ES-I3 (cell line): ENCODE data around the gene QRFP.

Experiments used
- H3K36me3 ChIP-seq: 2 replicates; pipeline ENCODE4 v1.6.1; 2013; ENCODE audit warnings: mild to moderate bottlenecking, low read length, control low read depth, moderate library complexity; ENCODE audit not compliant: insufficient read depth
- H3K4me1 ChIP-seq: 2 replicates; pipeline ENCODE4 v1.6.1; 2013; ENCODE audit warnings: mild to moderate bottlenecking, control low read depth, low read length; ENCODE audit not compliant: insufficient read depth
- H3K9ac ChIP-seq: 2 replicates; pipeline ENCODE4 v1.6.1; 2013; ENCODE audit warnings: low read depth, mild to moderate bottlenecking, low read length, moderate library complexity
- H3K9me3 ChIP-seq: 2 replicates; pipeline ENCODE4 v1.6.1; 2013; ENCODE audit warnings: mild to moderate bottlenecking, low read length, moderate library complexity; ENCODE audit not compliant: control insufficient read depth, insufficient read depth

The QRFP gene

DNA sequence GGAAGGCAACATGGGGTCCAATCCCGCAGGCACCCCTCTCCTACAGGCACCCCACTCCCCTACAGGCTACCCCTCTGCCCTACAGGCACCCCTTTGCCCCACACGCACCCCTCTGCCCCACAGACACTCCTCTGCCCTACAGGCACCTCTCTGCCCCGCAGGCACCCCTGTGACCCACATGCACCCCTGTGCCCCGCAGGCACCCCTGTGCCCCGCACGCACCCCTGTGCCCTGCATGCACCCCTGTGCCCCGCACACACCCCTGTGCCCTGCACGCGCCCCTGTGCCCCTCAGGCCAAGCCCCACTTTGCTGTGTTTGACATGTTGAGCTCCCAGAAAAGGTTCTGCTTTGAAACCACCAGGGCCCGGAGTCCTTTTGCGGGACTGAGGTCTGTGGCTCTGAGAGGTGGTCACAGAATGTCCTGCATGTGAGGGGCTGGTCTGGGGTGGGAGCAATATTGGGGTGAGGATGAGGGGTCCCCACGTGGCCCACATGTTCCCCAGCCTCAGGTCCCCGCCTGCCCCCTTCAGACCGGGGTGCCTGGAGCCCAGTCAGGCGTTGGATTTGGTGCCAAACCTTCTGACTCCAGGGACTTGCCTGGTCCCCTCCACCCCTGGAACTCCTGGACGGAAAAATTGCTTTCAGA, 616 bp upstream of the QRFP start:
- Histone ChIP-seq H3K36me3 (0 out of 2 replicates have a peak, but pooled peaks cover 2% of the 10 kb centered on the region), H3K9me3 (no peaks in the 10 kb centered on the region), H3K4me1 (no peaks in the 10 kb centered on the region), H3K9ac (no peak overlapping the region)

DNA sequence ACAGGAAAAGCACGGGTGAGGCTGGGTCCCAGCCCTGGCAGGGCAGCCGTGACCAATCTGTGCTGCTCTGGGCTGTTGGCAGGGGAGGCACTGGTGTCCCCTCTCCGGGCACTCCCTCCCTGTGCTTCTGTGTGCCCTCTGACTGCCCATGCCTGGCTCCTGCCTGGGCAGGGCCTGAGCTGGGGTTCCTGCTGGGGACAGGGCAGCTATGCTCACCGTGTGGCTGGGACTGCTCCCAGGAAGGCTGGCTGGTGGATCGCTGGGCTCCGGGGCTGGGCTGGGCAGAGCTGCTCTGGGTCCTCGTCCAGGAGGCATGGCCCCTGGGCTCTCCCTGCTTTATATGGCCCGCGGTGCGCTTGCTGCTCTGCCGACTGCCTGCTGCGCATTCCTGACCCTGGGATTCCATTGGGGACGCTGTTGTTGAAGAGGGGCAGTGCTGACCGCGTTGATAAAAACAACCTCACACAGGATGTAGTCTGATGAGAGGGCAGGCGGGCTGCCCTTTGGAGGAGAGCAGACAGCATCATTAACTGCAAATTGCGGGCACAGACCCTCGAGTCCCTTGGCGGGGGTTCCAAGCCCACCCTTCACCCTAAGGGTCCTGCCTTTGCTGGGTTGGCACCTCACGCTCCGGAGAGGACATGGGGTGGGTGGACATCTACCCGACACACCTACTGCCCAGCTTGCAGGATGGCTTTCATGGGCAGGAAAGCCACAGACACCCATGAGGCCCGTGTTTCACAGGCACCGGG, 955 bp downstream of the QRFP start:
- H3K9ac ChIP-seq = no peak overlapping the region
- no peaks in the 10 kb centered on the region for H3K4me1 ChIP-seq
- no peaks in the 10 kb centered on the region for H3K9me3 ChIP-seq
- H3K36me3 ChIP-seq = 0 out of 2 replicates have a peak, but pooled peaks cover 2% of the 10 kb centered on the region

DNA sequence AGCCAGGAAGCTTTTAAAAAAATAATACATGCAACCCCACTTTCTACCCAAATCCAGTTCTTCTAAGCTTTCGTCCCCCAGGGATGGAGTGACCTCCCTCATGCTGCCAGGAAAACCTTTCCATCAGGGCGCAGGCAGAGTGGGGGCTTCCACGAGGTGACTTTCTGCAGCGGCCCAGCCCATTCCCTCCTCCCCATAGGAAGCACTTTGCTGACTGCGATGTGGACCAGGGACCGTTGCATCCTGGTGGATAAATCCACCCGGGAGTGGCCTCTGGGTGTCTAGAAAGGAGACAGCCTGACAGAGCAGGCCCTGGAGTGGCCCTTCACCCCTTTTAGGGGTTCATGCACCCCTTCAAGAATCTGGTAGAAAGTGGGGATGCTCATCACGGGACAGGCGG, 1.6 kb downstream of the QRFP start:
- Histone ChIP-seq H3K9ac (no peak overlapping the region), H3K9me3 (no peaks in the 10 kb centered on the region), H3K36me3 (0 out of 2 replicates have a peak, but pooled peaks cover 5% of the 10 kb centered on the region), H3K4me1 (no peaks in the 10 kb centered on the region)

DNA sequence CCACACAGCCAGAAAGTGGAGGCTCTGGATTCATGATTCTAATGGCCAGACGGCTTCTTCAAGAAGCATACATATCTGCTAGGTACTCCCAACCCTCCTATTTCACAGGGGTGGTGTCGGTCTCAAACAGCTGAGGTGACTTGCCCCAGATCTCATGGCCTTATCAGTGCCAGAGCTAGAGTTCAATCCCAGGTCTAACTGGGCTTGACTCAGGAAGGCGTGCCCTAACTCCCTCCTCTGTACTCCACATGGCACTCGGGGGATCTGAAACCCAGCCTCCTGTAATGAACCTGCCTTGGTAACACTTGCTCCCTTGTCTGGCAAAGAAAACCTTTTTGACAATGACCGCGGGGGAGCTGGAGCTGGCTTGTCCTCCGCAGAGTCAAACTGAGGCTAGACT, 2.1 kb downstream of the QRFP start:
- Histone ChIP-seq H3K9me3 (no peaks in the 10 kb centered on the region), H3K4me1 (no peaks in the 10 kb centered on the region), H3K9ac (no peak overlapping the region), H3K36me3 (0 out of 2 replicates have a peak, but pooled peaks cover 5% of the 10 kb centered on the region)

DNA sequence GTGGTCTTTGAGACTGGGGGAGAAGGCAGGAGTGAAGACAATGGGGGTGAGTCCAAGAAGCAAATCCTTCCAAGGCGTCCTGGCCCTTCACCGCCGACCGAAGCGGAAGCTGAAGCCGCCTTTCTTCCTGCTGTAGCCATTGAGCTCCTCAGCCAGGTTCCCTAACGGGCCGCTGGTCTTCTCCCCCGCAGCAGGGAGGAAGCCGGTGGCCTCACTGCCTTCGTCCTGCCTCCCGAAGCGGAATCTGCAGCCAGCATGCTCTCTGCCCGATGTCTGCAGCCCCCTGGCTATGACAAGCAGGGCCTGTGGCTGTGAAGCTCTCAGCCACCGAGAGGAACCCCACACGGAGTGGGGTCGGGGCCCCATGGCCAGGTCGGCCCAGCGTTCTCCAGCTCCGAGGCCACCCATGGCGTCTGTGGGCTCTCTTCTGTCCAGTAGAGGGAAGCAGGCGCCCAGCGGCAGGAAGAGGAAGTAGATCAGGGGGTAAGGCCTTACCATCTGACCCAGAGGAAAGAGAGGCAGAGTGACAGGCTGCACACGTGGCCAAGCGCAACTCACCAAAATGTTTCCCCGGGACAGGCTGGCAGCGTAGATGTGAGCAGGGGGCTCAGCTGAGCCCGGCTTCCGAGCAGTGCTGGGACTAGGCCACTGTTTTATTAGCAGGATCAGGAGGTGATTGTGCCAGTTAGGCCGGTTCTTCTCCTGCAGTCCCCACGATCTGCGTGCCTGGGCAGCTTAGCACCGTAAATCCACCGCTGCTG, 3.1 kb downstream of the QRFP start:
- Histone ChIP-seq H3K36me3 (0 out of 2 replicates have a peak, but pooled peaks cover 5% of the 10 kb centered on the region), H3K4me1 (no peaks in the 10 kb centered on the region), H3K9ac (no peak overlapping the region), H3K9me3 (no peaks in the 10 kb centered on the region)

DNA sequence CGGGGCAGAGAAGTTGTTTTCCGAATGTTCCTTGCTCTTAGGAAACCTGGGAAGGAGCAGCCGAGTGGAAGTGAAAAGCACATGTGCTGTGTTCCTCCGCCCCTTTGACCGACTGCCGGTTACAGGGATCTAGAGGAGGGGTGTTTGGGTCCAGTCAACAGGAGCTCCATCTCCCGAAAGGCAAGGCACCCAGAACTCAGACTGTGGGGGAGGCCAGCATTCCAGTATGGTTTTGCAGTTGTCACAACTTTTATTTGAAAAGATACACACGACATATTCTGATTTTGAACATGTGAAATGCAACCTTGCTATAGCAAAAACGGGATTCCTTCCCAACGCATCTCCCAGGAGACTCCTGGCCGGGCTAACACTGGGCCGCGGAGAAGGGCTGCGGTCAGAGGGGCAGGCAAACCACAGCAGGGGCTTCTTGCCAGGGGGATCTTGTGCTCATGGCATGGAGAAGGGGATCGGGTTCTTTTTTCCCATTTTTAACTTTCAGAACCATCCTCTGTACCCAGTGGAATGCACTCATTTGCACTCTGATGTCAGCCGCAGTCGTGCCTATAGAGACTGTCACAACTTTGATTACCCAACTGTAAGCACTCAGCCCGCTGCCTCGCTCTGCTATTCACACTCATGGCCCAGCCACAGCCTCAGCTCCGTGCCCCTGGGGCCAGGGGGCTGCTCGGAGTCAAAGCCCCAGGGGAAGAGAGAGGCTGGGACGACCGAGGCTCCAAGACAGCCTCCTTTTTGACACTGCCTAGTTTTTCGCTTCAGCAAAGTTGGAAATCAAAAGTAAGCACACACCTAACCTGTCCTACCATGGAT, 3.9 kb downstream of the QRFP start:
- Histone ChIP-seq H3K9ac (no peak overlapping the region), H3K4me1 (no peaks in the 10 kb centered on the region), H3K9me3 (no peaks in the 10 kb centered on the region), H3K36me3 (0 out of 2 replicates have a peak, but pooled peaks cover 5% of the 10 kb centered on the region)

DNA sequence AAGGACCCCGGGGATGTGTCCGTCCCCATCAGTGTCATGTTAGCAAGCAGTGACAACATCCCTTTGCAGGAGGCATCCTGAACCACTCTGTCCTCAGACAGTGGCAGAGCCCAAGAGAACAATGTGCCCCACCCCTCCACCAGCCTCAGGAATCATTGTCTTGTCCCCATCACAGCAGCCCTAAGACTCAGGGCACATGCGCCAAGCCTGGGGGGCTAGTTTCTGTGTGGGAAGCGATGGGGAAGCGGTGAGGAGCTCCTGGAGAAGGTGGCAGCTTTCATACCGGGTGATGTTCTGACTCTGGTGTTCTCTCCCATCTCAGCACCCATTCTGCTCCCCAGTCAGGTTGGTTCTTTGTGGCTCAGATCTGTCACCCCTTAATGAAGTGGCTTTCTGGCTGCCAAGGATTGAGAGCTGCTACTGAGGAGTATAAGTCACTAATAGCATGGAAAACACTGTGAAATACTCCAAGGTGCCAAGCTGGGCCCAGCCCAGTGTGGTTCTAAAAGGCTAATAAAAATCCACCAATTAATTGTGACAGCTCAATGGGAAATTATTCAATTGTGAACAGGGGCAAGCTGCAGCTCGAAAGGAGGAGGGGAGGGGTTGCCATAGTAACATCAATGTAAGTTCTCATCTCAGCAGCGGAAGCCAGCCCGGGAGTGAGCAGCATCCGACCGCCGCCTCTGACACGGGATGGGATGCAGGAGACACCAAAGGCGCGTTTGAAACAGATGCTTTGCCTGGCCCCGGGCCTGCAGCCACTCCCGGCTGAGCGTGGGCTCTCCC, 4.7 kb downstream of the QRFP start:
- Histone ChIP-seq H3K36me3 (0 out of 2 replicates have a peak, but pooled peaks cover 5% of the 10 kb centered on the region), H3K9ac (no peak overlapping the region), H3K9me3 (no peaks in the 10 kb centered on the region), H3K4me1 (no peaks in the 10 kb centered on the region)

DNA sequence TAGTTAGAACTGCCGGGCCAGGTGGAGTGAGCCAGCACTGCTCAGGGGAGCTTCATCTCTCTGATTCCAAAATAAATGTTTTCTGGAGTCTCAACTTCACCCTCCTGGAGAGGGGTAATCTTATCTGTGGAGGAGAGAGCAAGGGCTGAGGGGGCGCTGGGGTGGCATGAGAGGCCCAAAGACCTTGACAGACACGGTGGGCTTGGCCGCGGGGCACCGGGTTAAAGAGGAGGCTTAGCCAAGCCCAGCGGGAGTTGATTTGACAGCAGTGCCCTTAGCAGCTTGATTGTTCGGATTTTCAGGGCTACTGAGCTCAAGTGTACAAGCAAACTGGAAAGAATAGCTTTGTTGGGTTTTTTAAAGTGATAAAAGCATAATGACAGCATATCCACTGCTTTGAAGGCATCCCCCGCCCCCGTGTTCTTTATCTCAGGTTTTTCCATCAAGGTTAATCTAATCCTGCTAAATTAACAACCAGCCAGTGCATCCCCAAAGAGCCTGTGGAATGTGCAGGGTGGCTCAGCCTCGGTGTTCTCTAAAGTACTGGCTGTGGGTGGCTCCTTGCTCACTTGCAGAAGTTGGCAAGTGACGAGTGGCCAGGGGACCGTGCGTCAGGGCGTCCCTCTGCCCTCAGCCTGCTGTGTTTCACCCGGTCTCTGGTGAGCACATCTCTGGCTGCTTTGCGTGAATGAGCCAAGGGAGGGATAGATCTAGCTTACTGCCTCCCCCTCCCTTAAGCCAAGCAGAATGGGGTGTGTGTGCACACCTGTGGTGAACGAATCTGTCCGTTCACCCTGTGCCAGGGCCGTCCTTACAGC, 5.5 kb downstream of the QRFP start:
- H3K9ac ChIP-seq = no peak overlapping the region
- peaks cover 9% of the 10 kb centered on the region; the same call in 1 of the 2 replicates for H3K36me3 ChIP-seq
- H3K4me1 ChIP-seq = no peaks in the 10 kb centered on the region
- no peaks in the 10 kb centered on the region for H3K9me3 ChIP-seq

DNA sequence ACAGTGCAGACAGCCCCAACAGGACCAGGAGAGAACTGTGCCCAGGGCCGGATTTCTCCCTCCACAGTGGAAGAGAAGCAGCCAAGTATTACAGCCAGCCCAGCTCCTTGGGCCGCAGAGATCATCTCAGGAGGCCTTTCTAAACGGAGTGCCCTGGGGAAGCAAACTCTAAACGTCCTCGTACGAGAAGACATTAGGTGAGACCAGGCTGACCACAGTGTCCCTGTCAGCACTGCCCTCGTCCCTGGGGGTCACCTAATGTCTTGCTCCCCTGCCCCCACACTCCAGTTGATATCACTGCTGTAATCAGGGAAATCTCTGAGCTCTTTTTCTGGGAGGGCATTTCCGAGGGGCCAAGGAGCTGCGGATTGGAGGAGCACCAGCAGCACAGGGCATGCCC, 6.5 kb downstream of the QRFP start:
- Histone ChIP-seq H3K9ac (no peak overlapping the region), H3K4me1 (no peaks in the 10 kb centered on the region), H3K36me3 (peaks cover 12% of the 10 kb centered on the region; the same call in 1 of the 2 replicates)

DNA sequence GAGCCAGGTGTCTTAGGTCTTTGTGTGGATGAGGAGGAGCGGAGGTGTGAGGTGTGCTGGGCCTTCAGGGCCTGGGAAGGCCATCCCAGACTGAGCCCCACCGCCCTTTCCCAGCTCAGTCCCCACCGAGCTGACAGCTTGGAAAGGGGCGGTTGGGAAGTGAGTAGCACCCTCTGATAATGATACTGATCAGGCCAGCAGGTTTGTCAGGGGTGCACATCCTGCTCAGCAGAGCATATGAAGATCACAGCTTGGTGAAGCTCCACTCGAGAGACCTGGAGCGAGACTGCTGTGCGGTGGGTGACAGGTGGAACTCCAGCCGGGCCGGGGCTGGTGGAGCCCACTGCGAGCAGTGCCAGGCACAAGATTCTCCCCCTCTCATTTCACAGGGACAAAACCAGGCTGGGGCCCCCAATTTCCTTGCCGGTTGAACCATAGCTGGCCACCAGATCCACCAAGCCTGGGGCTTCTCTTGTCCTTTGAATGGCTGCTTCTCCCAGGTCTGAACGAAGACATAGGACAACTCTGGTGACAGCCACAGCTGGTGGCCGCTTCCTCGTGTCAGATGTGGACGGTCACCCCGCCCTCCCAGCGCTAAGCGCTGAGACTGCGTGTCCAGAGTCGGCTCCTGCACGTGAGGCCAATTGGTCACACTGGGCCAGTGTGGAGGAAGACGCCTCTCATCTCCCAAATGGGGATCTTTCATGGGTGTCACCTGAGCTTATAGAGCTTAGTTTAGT, 8.3 kb downstream of the QRFP start:
- H3K36me3 ChIP-seq = peaks cover 17% of the 10 kb centered on the region
- H3K4me1 ChIP-seq = no peaks in the 10 kb centered on the region
- H3K9ac ChIP-seq = no peak overlapping the region
- no peaks in the 10 kb centered on the region for H3K9me3 ChIP-seq

More for the DNA sequence above, 6.5 kb downstream of the QRFP start:
- no peaks in the 10 kb centered on the region for H3K9me3 ChIP-seq

DNA sequence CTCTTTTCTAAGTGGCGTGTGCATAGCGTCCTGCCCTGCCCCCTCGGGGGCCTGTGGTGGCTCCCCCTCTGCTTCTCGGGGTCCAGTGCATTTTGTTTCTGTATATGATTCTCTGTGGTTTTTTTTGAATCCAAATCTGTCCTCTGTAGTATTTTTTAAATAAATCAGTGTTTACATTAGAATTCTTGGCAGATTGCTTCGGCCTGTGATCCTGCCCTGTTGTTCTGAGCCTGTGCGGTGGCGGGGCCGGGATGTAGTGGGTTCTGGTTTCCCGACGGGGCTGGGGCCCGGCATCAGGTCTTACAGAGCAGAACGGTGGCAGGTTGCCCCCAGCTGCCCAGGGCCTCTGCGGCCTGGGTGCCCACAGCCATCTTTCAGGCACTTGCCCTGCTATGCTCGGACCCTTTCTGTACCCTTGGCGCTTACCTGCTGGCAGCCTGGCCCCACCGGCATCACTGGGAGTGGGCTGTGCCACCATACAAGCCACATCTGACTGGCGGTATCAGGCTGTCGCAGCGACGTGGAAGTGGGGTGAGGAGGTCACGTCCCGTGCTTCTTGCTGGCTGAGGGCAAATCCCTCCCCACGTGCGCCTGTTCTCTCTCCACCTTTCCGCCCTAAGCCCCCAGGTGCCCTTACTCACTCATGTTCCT, 9.0 kb downstream of the QRFP start:
- Histone ChIP-seq H3K4me1 (no peaks in the 10 kb centered on the region), H3K9ac (no peak overlapping the region), H3K9me3 (no peaks in the 10 kb centered on the region), H3K36me3 (peaks cover 17% of the 10 kb centered on the region)

DNA sequence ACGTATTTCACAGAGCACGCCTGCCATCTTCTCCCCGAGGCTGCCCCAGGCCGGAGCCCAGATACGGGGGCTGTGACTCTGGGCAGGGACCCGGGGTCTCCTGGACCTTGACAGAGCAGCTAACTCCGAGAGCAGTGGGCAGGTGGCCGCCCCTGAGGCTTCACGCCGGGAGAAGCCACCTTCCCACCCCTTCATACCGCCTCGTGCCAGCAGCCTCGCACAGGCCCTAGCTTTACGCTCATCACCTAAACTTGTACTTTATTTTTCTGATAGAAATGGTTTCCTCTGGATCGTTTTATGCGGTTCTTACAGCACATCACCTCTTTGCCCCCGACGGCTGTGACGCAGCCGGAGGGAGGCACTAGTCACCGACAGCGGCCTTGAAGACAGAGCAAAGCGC, 9.6 kb downstream of the QRFP start:
- Histone ChIP-seq H3K9ac (no peak overlapping the region), H3K4me1 (no peaks in the 10 kb centered on the region), H3K36me3 (peaks cover 17% of the 10 kb centered on the region), H3K9me3 (no peaks in the 10 kb centered on the region)
